Glutamatergic neuron (in vitro differentiated cells): ENCODE results near the gene VSIG4. TPM values are rescaled to one million over a fixed set of nuclear protein-coding genes. Genes with fewer than 3 reads are reported as not detected.

Experiments
- DNase-seq: peaks from one replicate; pipeline ENCODE4 v3.0.0; 2022
- H3K27ac Mint-ChIP-seq: one replicate; pipeline ENCODE4 v1.8.0; 2020; ENCODE audit warnings: mild to moderate bottlenecking, mixed read lengths, inconsistent platforms; ENCODE audit not compliant: unreplicated experiment
- H3K27me3 Mint-ChIP-seq: one replicate; pipeline ENCODE4 v1.8.0; 2020; ENCODE audit warnings: mild to moderate bottlenecking, moderate library complexity, mixed read lengths, inconsistent platforms; ENCODE audit not compliant: unreplicated experiment
- H3K36me3 Mint-ChIP-seq: one replicate; pipeline ENCODE4 v1.8.0; 2020; ENCODE audit warnings: mild to moderate bottlenecking, mixed read lengths, inconsistent platforms; ENCODE audit not compliant: unreplicated experiment
- H3K4me1 Mint-ChIP-seq: one replicate; pipeline ENCODE4 v1.8.0; 2020; ENCODE audit warnings: mild to moderate bottlenecking, low read depth, mixed read lengths, inconsistent platforms; ENCODE audit not compliant: unreplicated experiment
- H3K4me3 Mint-ChIP-seq: one replicate; pipeline ENCODE4 v1.8.0; 2020; ENCODE audit warnings: mild to moderate bottlenecking, mixed read lengths, inconsistent platforms; ENCODE audit not compliant: unreplicated experiment
- H3K9me3 Mint-ChIP-seq: one replicate; pipeline ENCODE4 v1.8.0; 2020; ENCODE audit warnings: mild to moderate bottlenecking, moderate library complexity, mixed read lengths, inconsistent platforms; ENCODE audit not compliant: unreplicated experiment
- CTCF ChIP-seq: fragments of 200-600 bp; sonication (generic); IDR thresholded peaks from one replicate; pipeline ENCODE4 v1.5.0; 2021; ENCODE audit not compliant: partially characterized antibody, unreplicated experiment
- total RNA-seq: library from RNA; stranded (reverse); fragmentation: NEBNext Ultra II Directional; extraction: Animal tissue kit (Norgen Biotek cat#: 25700); gene quantifications from one replicate; pipeline ENCODE4 v1.2.1, GENCODE V29; 2021; ENCODE audit not compliant: unreplicated experiment

Gene VSIG4
- total RNA-seq, 1 donor from 2014 or later, result not detected

DNA sequence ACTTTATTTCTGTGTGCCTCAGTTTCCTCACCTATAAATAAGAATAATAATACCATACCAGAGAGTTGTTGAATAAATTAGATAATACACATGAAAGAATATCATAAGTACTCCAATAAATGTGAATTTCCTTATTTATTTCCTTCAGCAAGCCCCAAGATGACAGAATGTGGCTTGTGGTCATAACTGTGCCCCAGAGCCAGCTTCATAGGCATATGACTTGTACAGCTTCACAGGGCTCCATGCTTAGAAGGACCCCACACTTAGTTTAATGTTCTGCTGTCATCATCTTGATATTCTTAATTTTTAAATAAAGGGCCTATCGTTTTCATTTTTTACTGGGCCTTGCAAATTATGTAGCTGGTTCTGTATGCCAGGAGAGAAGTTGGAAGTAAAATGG, 25.3 kb downstream of the VSIG4 start:
- H3K36me3 Mint-ChIP-seq, result no peaks in the 10 kb centered on the region
- H3K27me3 Mint-ChIP-seq, result peaks cover 2% of the 10 kb centered on the region
- DNase-seq, result no peak
- H3K27ac Mint-ChIP-seq, result no peak overlapping the region
- H3K4me3 Mint-ChIP-seq, result no peak overlapping the region
- H3K4me1 Mint-ChIP-seq, result peaks cover 1% of the 10 kb centered on the region
- TF ChIP-seq CTCF, result no peak
- peaks cover 3% of the 10 kb centered on the region for H3K9me3 Mint-ChIP-seq

DNA sequence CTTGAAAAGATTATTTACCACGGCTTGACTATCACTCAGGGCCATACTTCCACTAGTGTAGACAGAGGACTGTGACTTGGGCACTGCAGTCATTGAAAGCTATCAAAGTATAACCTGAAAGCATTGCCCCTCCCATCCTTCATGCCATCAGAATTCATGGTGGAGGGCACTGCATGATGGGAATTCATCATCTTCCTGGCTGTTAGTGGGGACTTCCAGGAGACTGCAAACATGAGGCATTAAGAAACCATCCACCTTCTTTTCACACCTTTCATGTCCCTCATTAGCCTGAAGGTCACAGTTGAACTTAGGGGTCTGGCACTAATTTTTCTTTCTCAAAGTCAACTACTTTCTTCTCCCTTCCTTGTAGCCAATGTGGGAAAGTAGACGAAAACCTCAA, 25.8 kb downstream of the VSIG4 start:
- Mint-ChIP-seq H3K27me3 (peaks cover 2% of the 10 kb centered on the region), H3K9me3 (peaks cover 3% of the 10 kb centered on the region), H3K27ac (no peak overlapping the region), H3K4me3 (no peak overlapping the region), H3K36me3 (no peaks in the 10 kb centered on the region), H3K4me1 (peaks cover 1% of the 10 kb centered on the region)
- DNase-seq, result no peak
- no peak for TF ChIP-seq CTCF

GRCh38 chrX:66013194-66013816, 26.6 kb downstream of the VSIG4 start:
- no peak for DNase-seq
- TF ChIP-seq CTCF, result no peak
- peaks cover 1% of the 10 kb centered on the region for H3K4me1 Mint-ChIP-seq
- H3K27ac Mint-ChIP-seq, result no peak overlapping the region
- H3K36me3 Mint-ChIP-seq, result no peaks in the 10 kb centered on the region
- H3K4me3 Mint-ChIP-seq, result no peak overlapping the region
- H3K9me3 Mint-ChIP-seq, result peaks cover 3% of the 10 kb centered on the region
- peaks cover 2% of the 10 kb centered on the region for H3K27me3 Mint-ChIP-seq

DNA sequence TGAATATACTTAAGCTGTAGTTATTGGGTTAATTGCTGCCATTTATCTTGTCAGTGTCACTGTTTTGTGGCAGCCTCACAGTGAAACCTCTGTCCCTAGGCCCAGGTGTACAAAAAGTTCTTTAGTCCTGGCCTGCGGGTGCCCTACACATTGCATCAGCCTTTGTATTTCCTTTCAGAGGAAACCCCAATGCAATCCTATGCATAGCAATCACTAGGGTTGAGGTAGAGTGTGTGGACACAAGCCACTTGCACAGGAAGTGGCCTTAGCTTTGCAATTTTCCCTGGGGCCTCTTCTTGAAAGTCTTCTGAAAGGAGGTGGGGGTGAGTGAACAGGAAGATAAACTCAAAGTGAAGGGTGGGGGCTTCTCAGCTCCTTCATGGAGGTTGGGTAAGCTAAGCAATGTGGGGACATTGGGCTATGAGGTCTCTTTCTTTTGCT, 27.8 kb downstream of the VSIG4 start:
- DNase-seq, result no peak
- H3K4me3 Mint-ChIP-seq, result no peak overlapping the region
- H3K9me3 Mint-ChIP-seq, result peaks cover 3% of the 10 kb centered on the region
- H3K4me1 Mint-ChIP-seq, result peaks cover under 1% of the 10 kb centered on the region
- H3K27me3 Mint-ChIP-seq, result peaks cover 2% of the 10 kb centered on the region
- TF ChIP-seq CTCF, result no peak
- no peaks in the 10 kb centered on the region for H3K36me3 Mint-ChIP-seq
- H3K27ac Mint-ChIP-seq, result no peak overlapping the region

- Mint-ChIP-seq H3K4me1 (no peaks in the 10 kb centered on the region), H3K27ac (no peak overlapping the region), H3K27me3 (no peaks in the 10 kb centered on the region), H3K4me3 (no peak overlapping the region), H3K36me3 (no peaks in the 10 kb centered on the region), H3K9me3 (peaks cover 3% of the 10 kb centered on the region)
- no peak for DNase-seq
- TF ChIP-seq CTCF, result no peak
Measured at GRCh38 chrX:66009231-66009845, 30.5 kb downstream of the VSIG4 start.
